Mucosa of stomach (tissue), 1 donor: Measurements from ENCODE around the gene CLDN12.

Experiments
- H3K27me3 ChIP-seq: one replicate; pipeline ENCODE4 v1.7.0; 2013; ENCODE audit warnings: mild to moderate bottlenecking, low read length; ENCODE audit not compliant: control insufficient read depth, insufficient read depth
- H3K36me3 ChIP-seq: one replicate; pipeline ENCODE4 v1.7.0; 2013; ENCODE audit warnings: low read length; ENCODE audit not compliant: control insufficient read depth, insufficient read depth
- H3K4me1 ChIP-seq: one replicate; pipeline ENCODE4 v1.7.0; 2013; ENCODE audit warnings: mild to moderate bottlenecking, low read length; ENCODE audit not compliant: control insufficient read depth, insufficient read depth
- H3K4me3 ChIP-seq: one replicate; pipeline ENCODE4 v1.7.0; 2013; ENCODE audit warnings: low read length
- H3K9ac ChIP-seq: one replicate; pipeline ENCODE4 v1.7.0; 2013; ENCODE audit warnings: mild to moderate bottlenecking, low read length, moderate library complexity
- H3K9me3 ChIP-seq: one replicate; pipeline ENCODE4 v1.7.0; 2013; ENCODE audit warnings: mild to moderate bottlenecking, low read length, moderate library complexity; ENCODE audit not compliant: control insufficient read depth
- donor health status: Pancreatic carcinoma.

The CLDN12 gene

GRCh38 chr7:90403174-90404113 is at the start of gene CLDN12:
Gene CLDN12 (plus strand): TSS chr7:90403461. CDS start chr7:90412677, 9,216 bp downstream.
- peak within 1 kb of the TSS; percentile 88 for H3K9ac ChIP-seq
- H3K36me3 ChIP-seq = no peaks in the 10 kb centered on the region
- no peaks in the 10 kb centered on the region for H3K27me3 ChIP-seq
- peak within 1 kb of the TSS; percentile 33 for H3K4me3 ChIP-seq
- H3K9me3 ChIP-seq = no peaks in the 10 kb centered on the region
- H3K4me1 ChIP-seq = peaks cover 25% of the 10 kb centered on the region

- H3K9me3 ChIP-seq = no peaks in the 10 kb centered on the region
- H3K9ac ChIP-seq = no peak overlapping the region
- H3K27me3 ChIP-seq = no peaks in the 10 kb centered on the region
- no peaks in the 10 kb centered on the region for H3K36me3 ChIP-seq
- no peak overlapping the region for H3K4me3 ChIP-seq
- H3K4me1 ChIP-seq = no peaks in the 10 kb centered on the region
Observed at GRCh38 chr7:90383422-90383821, 19.8 kb upstream of the CLDN12 start.

GRCh38 chr7:90383861-90384260 is 19.4 kb upstream of the CLDN12 start:
- H3K4me3 ChIP-seq = no peak overlapping the region
- H3K9ac ChIP-seq = no peak overlapping the region
- no peaks in the 10 kb centered on the region for H3K4me1 ChIP-seq
- no peaks in the 10 kb centered on the region for H3K9me3 ChIP-seq
- no peaks in the 10 kb centered on the region for H3K36me3 ChIP-seq
- H3K27me3 ChIP-seq = no peaks in the 10 kb centered on the region

- H3K4me1 ChIP-seq = no peaks in the 10 kb centered on the region
- H3K9ac ChIP-seq = no peak overlapping the region
- no peaks in the 10 kb centered on the region for H3K27me3 ChIP-seq
- no peaks in the 10 kb centered on the region for H3K9me3 ChIP-seq
- H3K36me3 ChIP-seq = no peaks in the 10 kb centered on the region
- no peak overlapping the region for H3K4me3 ChIP-seq
Observed at GRCh38 chr7:90384433-90384832, 18.8 kb upstream of the CLDN12 start.

GRCh38 chr7:90387470-90388240 is 15.6 kb upstream of the CLDN12 start:
- no peaks in the 10 kb centered on the region for H3K27me3 ChIP-seq
- H3K9ac ChIP-seq = no peak overlapping the region
- H3K36me3 ChIP-seq = no peaks in the 10 kb centered on the region
- no peak overlapping the region for H3K4me3 ChIP-seq
- no peaks in the 10 kb centered on the region for H3K9me3 ChIP-seq
- H3K4me1 ChIP-seq = no peaks in the 10 kb centered on the region

GRCh38 chr7:90390926-90391325 is 12.3 kb upstream of the CLDN12 start:
- no peaks in the 10 kb centered on the region for H3K4me1 ChIP-seq
- H3K9me3 ChIP-seq = no peaks in the 10 kb centered on the region
- no peaks in the 10 kb centered on the region for H3K36me3 ChIP-seq
- H3K4me3 ChIP-seq = no peak overlapping the region
- H3K27me3 ChIP-seq = no peaks in the 10 kb centered on the region
- no peak overlapping the region for H3K9ac ChIP-seq

- no peaks in the 10 kb centered on the region for H3K4me1 ChIP-seq
- H3K36me3 ChIP-seq = no peaks in the 10 kb centered on the region
- no peak overlapping the region for H3K9ac ChIP-seq
- no peaks in the 10 kb centered on the region for H3K27me3 ChIP-seq
- no peaks in the 10 kb centered on the region for H3K9me3 ChIP-seq
- no peak overlapping the region for H3K4me3 ChIP-seq
Observed at GRCh38 chr7:90391488-90391887, 11.8 kb upstream of the CLDN12 start.

- Histone ChIP-seq H3K9me3 (no peaks in the 10 kb centered on the region), H3K27me3 (no peaks in the 10 kb centered on the region), H3K4me1 (no peaks in the 10 kb centered on the region), H3K9ac (no peak overlapping the region), H3K4me3 (no peak overlapping the region), H3K36me3 (no peaks in the 10 kb centered on the region)
Observed at GRCh38 chr7:90396420-90396819, 6.8 kb upstream of the CLDN12 start.

- no peaks in the 10 kb centered on the region for H3K27me3 ChIP-seq
- H3K4me3 ChIP-seq = no peak overlapping the region
- no peaks in the 10 kb centered on the region for H3K36me3 ChIP-seq
- no peak overlapping the region for H3K9ac ChIP-seq
- H3K9me3 ChIP-seq = no peaks in the 10 kb centered on the region
- H3K4me1 ChIP-seq = peaks cover 11% of the 10 kb centered on the region
Observed at GRCh38 chr7:90401989-90402388, 1.3 kb upstream of the CLDN12 start.

GRCh38 chr7:90402785-90403173 is 482 bp upstream of the CLDN12 start:
- H3K9ac ChIP-seq = peak overlapping the region; percentile 88
- no peaks in the 10 kb centered on the region for H3K27me3 ChIP-seq
- peaks cover 19% of the 10 kb centered on the region for H3K4me1 ChIP-seq

GRCh38 chr7:90404777-90405176 is 1.5 kb downstream of the CLDN12 start:
- Histone ChIP-seq H3K27me3 (no peaks in the 10 kb centered on the region), H3K4me1 (peaks cover 38% of the 10 kb centered on the region), H3K9ac (no peak overlapping the region), H3K4me3 (no peak overlapping the region), H3K36me3 (no peaks in the 10 kb centered on the region), H3K9me3 (no peaks in the 10 kb centered on the region)

More at GRCh38 chr7:90402785-90403173, 482 bp upstream of the CLDN12 start:
- Histone ChIP-seq H3K4me3 (peak overlapping the region; percentile 33), H3K9me3 (no peaks in the 10 kb centered on the region), H3K36me3 (no peaks in the 10 kb centered on the region)

- H3K9ac ChIP-seq = peak overlapping the region; percentile 30
- H3K4me3 ChIP-seq = no peak overlapping the region
- H3K36me3 ChIP-seq = no peaks in the 10 kb centered on the region
- peaks cover 64% of the 10 kb centered on the region for H3K4me1 ChIP-seq
- no peaks in the 10 kb centered on the region for H3K9me3 ChIP-seq
- H3K27me3 ChIP-seq = no peaks in the 10 kb centered on the region
Observed at GRCh38 chr7:90407484-90407821, 4.2 kb downstream of the CLDN12 start.
